ENCODE results near the gene STAB2. TPM values are rescaled to one million over a fixed set of nuclear protein-coding genes. Genes with fewer than 3 reads are reported as not detected.

STAB2 gene
- total and polyA plus RNA-seq, 10 donors, result 9.7 to 320 (median 200) TPM

GRCh38 chr12:103774977-103775560 is 188.0 kb downstream of the STAB2 start:
- Histone ChIP-seq H3K9me3 (no peaks in the 10 kb centered on the region), H3K4me1 (peaks cover 0 to 16% (median 6%) of the 10 kb centered on the region in 6 donors), H3K36me3 (peaks cover 0 to 44% (median 9%) of the 10 kb centered on the region in 6 donors), H3K27me3 (replicated peaks in 1 of 7) (no peaks in the 10 kb centered on the region), H3K27ac (no peak overlapping the region), H3K4me3 (no peak overlapping the region)
- intact Hi-C loops (cut with DNase I; ENCODE audit: low total_unique reads), result no loop called here
- no peak for TF ChIP-seq POLR2AphosphoS5 (IDR thresholded peaks at IDR 0.05)
- TF ChIP-seq, protein P1, sequence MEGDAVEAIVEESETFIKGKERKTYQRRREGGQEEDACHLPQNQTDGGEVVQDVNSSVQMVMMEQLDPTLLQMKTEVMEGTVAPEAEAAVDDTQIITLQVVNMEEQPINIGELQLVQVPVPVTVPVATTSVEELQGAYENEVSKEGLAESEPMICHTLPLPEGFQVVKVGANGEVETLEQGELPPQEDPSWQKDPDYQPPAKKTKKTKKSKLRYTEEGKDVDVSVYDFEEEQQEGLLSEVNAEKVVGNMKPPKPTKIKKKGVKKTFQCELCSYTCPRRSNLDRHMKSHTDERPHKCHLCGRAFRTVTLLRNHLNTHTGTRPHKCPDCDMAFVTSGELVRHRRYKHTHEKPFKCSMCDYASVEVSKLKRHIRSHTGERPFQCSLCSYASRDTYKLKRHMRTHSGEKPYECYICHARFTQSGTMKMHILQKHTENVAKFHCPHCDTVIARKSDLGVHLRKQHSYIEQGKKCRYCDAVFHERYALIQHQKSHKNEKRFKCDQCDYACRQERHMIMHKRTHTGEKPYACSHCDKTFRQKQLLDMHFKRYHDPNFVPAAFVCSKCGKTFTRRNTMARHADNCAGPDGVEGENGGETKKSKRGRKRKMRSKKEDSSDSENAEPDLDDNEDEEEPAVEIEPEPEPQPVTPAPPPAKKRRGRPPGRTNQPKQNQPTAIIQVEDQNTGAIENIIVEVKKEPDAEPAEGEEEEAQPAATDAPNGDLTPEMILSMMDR (IDR thresholded peaks at IDR 0.05 in 8 of 11, conservative IDR thresholded peaks at IDR 0.05 in 3 of 11), result no peak
- TF ChIP-seq POLR2A (IDR thresholded peaks at IDR 0.05), result no peak
- WGBS, 5 donors, result 85 to 96% (median 92%) methylated on average over 10 of the region's 10 CpGs
- no peak for DNase-seq

- no peak for DNase-seq
- TF ChIP-seq POLR2AphosphoS5 (IDR thresholded peaks at IDR 0.05) (no peak), POLR2A (IDR thresholded peaks at IDR 0.05) (no peak)
- TF ChIP-seq, protein P1 (IDR thresholded peaks at IDR 0.05 in 8 of 11, conservative IDR thresholded peaks at IDR 0.05 in 3 of 11), result no peak
- H3K4me3 ChIP-seq, result no peak overlapping the region
- no peaks in the 10 kb centered on the region for H3K9me3 ChIP-seq
- H3K27me3 ChIP-seq (replicated peaks in 1 of 7), result no peaks in the 10 kb centered on the region
- H3K27ac ChIP-seq, result no peak overlapping the region
- intact Hi-C loops (cut with DNase I; ENCODE audit: low total_unique reads), result no loop called here
- H3K36me3 ChIP-seq, result peaks cover 0 to 74% (median 9%) of the 10 kb centered on the region in 6 donors
- 73 to 89% (median 82%) methylated on average over 6 of the region's 6 CpGs for WGBS, 5 donors
- no peaks in the 10 kb centered on the region for H3K4me1 ChIP-seq
These were observed 191.7 kb downstream of the STAB2 start for GRCh38 chr12:103778781-103779180.

GRCh38 chr12:103779410-103780092 is 192.5 kb downstream of the STAB2 start:
- Histone ChIP-seq H3K27ac (no peak overlapping the region), H3K36me3 (peaks cover 0 to 82% (median 10%) of the 10 kb centered on the region in 6 donors), H3K4me1 (no peaks in the 10 kb centered on the region), H3K27me3 (replicated peaks in 1 of 7) (no peaks in the 10 kb centered on the region), H3K4me3 (no peak overlapping the region), H3K9me3 (no peaks in the 10 kb centered on the region)
- intact Hi-C loops (cut with DNase I; ENCODE audit: low total_unique reads), result no loop called here
- no peak for DNase-seq
- WGBS, 5 donors, result 62 to 93% (median 79%) methylated on average over 7 of the region's 7 CpGs
- TF ChIP-seq POLR2AphosphoS5 (IDR thresholded peaks at IDR 0.05) (no peak), POLR2A (IDR thresholded peaks at IDR 0.05) (no peak)
- TF ChIP-seq, protein P1 (IDR thresholded peaks at IDR 0.05 in 8 of 11, conservative IDR thresholded peaks at IDR 0.05 in 3 of 11), result no peak

- Histone ChIP-seq H3K27me3 (replicated peaks in 1 of 7) (no peaks in the 10 kb centered on the region), H3K36me3 (peaks cover 0 to 87% (median 12%) of the 10 kb centered on the region in 6 donors), H3K27ac (no peak overlapping the region), H3K4me3 (no peak overlapping the region), H3K4me1 (no peaks in the 10 kb centered on the region), H3K9me3 (no peaks in the 10 kb centered on the region)
- WGBS, 5 donors, result 74 to 98% (median 92%) methylated on average over 4 of the region's 4 CpGs
- no peak for TF ChIP-seq POLR2A (IDR thresholded peaks at IDR 0.05)
- TF ChIP-seq POLR2AphosphoS5 (IDR thresholded peaks at IDR 0.05), result no peak
- DNase-seq, result no peak
- intact Hi-C loops (cut with DNase I; ENCODE audit: low total_unique reads), result no loop called here
These were observed 193.0 kb downstream of the STAB2 start for GRCh38 chr12:103780093-103780440.
